Stomach (tissue), 9 donors: Measurements from ENCODE around the gene OXER1. TPM values are rescaled to one million over a fixed set of nuclear protein-coding genes. Genes with fewer than 3 reads are reported as not detected.

Experiments used
- DNase-seq, 2 donors: peaks; one replicate each; pipeline versions ENCODE4 v3.0.0 to v3.0.0-alpha.2; 2013 to 2019
- H3K27ac ChIP-seq, 5 donors: fragments of 200-600 bp in 4 of 5; sonication (generic) in 4 of 5; one replicate each; pipeline ENCODE4 v1.5.1; 2013 to 2019; ENCODE audit warnings: mild to moderate bottlenecking in 1 of 5, moderate library complexity in 1 of 5
- H3K27me3 ChIP-seq, 3 donors: fragments of 200-600 bp; sonication (generic); one replicate each; pipeline ENCODE4 v1.5.1; 2017 to 2019; ENCODE audit warnings: mixed run types in 1 of 3
- H3K36me3 ChIP-seq, 4 donors: fragments of 200-600 bp; sonication (generic); 1 replicate in 3 of 4; 2 replicates in 1 of 4; pipeline ENCODE4 v1.5.1; 2016 to 2019
- H3K4me1 ChIP-seq, 4 donors: fragments of 200-600 bp; sonication (generic); one replicate each; pipeline ENCODE4 v1.5.1; 2016 to 2019
- H3K4me3 ChIP-seq, 4 donors: fragments of 200-600 bp; sonication (generic) in 3 of 4; one replicate each; pipeline ENCODE4 v1.5.1; 2016 to 2019; ENCODE audit warnings: mild to moderate bottlenecking in 1 of 4
- H3K9me3 ChIP-seq, 4 donors: fragments of 200-600 bp; sonication (generic); one replicate each; pipeline ENCODE4 v1.5.1; 2016 to 2019
- EP300 ChIP-seq: sonication (generic); formaldehyde crosslinking; IDR thresholded peaks from one replicate; pipeline ENCODE4 v1.6.1; 2017; ENCODE audit warnings: antibody characterized with exemption
- POLR2A ChIP-seq, 4 donors: fragments of 450-650 bp; IDR thresholded peaks; one replicate each; pipeline ENCODE4 v1.6.1; 2016; ENCODE audit warnings: antibody characterized with exemption in 4 of 4, control low read depth in 2 of 4, mild to moderate bottlenecking in 1 of 4, moderate library complexity in 1 of 4
- POLR2AphosphoS5 ChIP-seq, 3 donors: sonication (generic); formaldehyde crosslinking; IDR thresholded peaks; one replicate each; pipeline ENCODE4 v1.6.1; 2016; ENCODE audit warnings: antibody characterized with exemption in 3 of 3
- WGBS, 5 donors: extraction: QIAGEN DNeasy Blood & Tissue Kit in 3 of 5; methylation state at CpG; one replicate each; pipeline versions ENCODE4 v1.1.5 to v1.1.7; 2013 to 2018; 5-methylcytosine and 5-hydroxymethylcytosine counted together
- intact Hi-C: fragments of 100-400 bp; cut with DNase I; formaldehyde crosslinking; loops from one replicate; pipeline ENCODE4 v1.15.1; 2023; ENCODE audit warnings: low total_unique reads
- polyA plus RNA-seq, 3 donors: library from polyadenylated mRNA; stranded (reverse); fragments of 200-250 nt; gene quantifications; one replicate each; pipeline ENCODE4 v1.2.3, GENCODE V29; 2013
- total RNA-seq, 5 donors: library from RNA; depleted of rRNA; stranded (reverse); fragments of >200 nt; gene quantifications; one replicate each; pipeline versions ENCODE4 v1.1.0 to v1.2.3, GENCODE V29; 2014 to 2016
- TF ChIP-seq, protein P1 (sequence below), 7 experiments: fragments of 450-650 bp in 4 of 7; fragments of 200-600 bp in 3 of 7; sonication (generic) in 3 of 7; IDR thresholded peaks; one replicate each; pipeline ENCODE4 v1.5.1; 2016 to 2019; ENCODE audit warnings: antibody characterized with exemption in 7 of 7, control low read depth in 2 of 7, mild to moderate bottlenecking in 1 of 7
- donor health status: healthy with polysubstance abuse.
- donor health status: Bipolar disorder and iron deficiency.
- donor health status: healthy.

The OXER1 gene
- total and polyA plus RNA-seq, 8 donors, result 0.46 to 7.8 (median 1.5) TPM; not detected in 2

DNA sequence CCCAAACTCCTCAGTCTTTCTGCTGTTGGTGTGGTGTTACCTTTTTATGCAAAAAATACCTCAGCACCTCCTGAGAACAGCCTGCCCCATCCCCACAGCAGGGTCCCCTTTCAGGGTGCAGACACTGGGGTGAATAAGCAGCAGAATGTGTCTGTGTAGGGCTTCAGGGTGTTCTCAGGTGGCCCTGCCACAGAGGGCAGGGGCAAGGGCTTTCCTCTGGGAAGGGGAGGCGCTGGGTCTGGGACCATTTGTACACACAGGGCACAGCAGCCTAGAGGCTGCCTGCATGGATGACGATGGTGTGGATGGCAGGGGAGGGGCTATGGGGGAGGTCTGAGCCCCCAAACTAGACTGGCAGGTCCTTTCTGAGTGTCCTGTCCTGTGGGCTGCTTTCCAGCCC is 25.8 kb upstream of the OXER1 start:
- 82 to 100% (median 92%) methylated on average over 2 of the region's 2 CpGs for WGBS, 5 donors
- Histone ChIP-seq H3K4me1 (peaks cover 10 to 45% (median 35%) of the 10 kb centered on the region in 4 donors), H3K27ac (peak overlapping the region in 2 of 5 donors; percentile 18 to 24), H3K36me3 (no peaks in the 10 kb centered on the region), H3K4me3 (no peak overlapping the region), H3K9me3 (no peaks in the 10 kb centered on the region), H3K27me3 (peaks cover 0 to 14% (median 13%) of the 10 kb centered on the region in 3 donors)
- TF ChIP-seq, protein P1, sequence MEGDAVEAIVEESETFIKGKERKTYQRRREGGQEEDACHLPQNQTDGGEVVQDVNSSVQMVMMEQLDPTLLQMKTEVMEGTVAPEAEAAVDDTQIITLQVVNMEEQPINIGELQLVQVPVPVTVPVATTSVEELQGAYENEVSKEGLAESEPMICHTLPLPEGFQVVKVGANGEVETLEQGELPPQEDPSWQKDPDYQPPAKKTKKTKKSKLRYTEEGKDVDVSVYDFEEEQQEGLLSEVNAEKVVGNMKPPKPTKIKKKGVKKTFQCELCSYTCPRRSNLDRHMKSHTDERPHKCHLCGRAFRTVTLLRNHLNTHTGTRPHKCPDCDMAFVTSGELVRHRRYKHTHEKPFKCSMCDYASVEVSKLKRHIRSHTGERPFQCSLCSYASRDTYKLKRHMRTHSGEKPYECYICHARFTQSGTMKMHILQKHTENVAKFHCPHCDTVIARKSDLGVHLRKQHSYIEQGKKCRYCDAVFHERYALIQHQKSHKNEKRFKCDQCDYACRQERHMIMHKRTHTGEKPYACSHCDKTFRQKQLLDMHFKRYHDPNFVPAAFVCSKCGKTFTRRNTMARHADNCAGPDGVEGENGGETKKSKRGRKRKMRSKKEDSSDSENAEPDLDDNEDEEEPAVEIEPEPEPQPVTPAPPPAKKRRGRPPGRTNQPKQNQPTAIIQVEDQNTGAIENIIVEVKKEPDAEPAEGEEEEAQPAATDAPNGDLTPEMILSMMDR (IDR thresholded peaks at IDR 0.05), result no peak
- TF ChIP-seq POLR2AphosphoS5 (IDR thresholded peaks at IDR 0.05), result no peak
- TF ChIP-seq EP300, result no peak
- TF ChIP-seq POLR2A (IDR thresholded peaks at IDR 0.05), result no peak
- DNase-seq, result peak in 1 of 2 donors; percentile 0
- intact Hi-C loops, result no loop called here

GRCh38 chr2:42788882-42789281 is 24.9 kb upstream of the OXER1 start:
- WGBS, 5 donors, result 63 to 80% (median 66%) methylated on average over 3 to 4 of the region's 4 CpGs

DNA sequence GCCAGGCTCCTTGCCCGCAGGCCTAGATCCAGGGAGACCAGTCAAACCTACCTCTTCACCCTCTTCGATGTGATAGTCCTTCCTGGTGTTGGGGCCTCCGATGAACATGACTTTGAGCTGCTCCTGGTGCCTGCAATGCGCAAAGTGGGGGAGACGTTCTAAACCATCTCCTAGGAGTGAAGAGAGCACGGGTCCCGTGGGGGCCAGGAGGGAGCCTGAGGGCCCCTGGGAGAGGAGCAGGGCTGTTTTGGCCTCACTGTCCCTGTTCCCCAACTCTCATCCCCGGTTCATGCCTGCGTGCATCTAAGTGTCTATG is 24.5 kb upstream of the OXER1 start:
- no peak overlapping the region for H3K4me3 ChIP-seq
- peaks cover 10 to 34% (median 26%) of the 10 kb centered on the region in 4 donors for H3K4me1 ChIP-seq
- intact Hi-C loops, result no loop called here
- no peak for TF ChIP-seq POLR2A (IDR thresholded peaks at IDR 0.05)
- TF ChIP-seq, protein P1 (IDR thresholded peaks at IDR 0.05), result no peak
- H3K36me3 ChIP-seq, result peaks cover 0 to 2% (median 0%) of the 10 kb centered on the region in 4 donors
- peak overlapping the region in 1 of 5 donors; percentile 32 for H3K27ac ChIP-seq
- WGBS, 5 donors, result 74 to 82% (median 77%) methylated on average over 9 of the region's 9 CpGs
- H3K27me3 ChIP-seq, result peaks cover 0 to 14% (median 13%) of the 10 kb centered on the region in 3 donors
- no peaks in the 10 kb centered on the region for H3K9me3 ChIP-seq
- DNase-seq, result peak in 1 of 2 donors; percentile 2

More at GRCh38 chr2:42788882-42789281, 24.9 kb upstream of the OXER1 start:
- peak overlapping the region in 1 of 5 donors; percentile 32 for H3K27ac ChIP-seq
- TF ChIP-seq EP300, result no peak
- TF ChIP-seq, protein P1 (IDR thresholded peaks at IDR 0.05), result no peak
- no peak for TF ChIP-seq POLR2A (IDR thresholded peaks at IDR 0.05)
- TF ChIP-seq POLR2AphosphoS5 (IDR thresholded peaks at IDR 0.05), result no peak
- H3K27me3 ChIP-seq, result peaks cover 0 to 14% (median 13%) of the 10 kb centered on the region in 3 donors
- H3K9me3 ChIP-seq, result no peaks in the 10 kb centered on the region
- peaks cover 10 to 38% (median 30%) of the 10 kb centered on the region in 4 donors for H3K4me1 ChIP-seq
- peak in 1 of 2 donors; percentile 1 for DNase-seq
- intact Hi-C loops, result no loop called here
- H3K4me3 ChIP-seq, result no peak overlapping the region
- H3K36me3 ChIP-seq, result no peaks in the 10 kb centered on the region

DNA sequence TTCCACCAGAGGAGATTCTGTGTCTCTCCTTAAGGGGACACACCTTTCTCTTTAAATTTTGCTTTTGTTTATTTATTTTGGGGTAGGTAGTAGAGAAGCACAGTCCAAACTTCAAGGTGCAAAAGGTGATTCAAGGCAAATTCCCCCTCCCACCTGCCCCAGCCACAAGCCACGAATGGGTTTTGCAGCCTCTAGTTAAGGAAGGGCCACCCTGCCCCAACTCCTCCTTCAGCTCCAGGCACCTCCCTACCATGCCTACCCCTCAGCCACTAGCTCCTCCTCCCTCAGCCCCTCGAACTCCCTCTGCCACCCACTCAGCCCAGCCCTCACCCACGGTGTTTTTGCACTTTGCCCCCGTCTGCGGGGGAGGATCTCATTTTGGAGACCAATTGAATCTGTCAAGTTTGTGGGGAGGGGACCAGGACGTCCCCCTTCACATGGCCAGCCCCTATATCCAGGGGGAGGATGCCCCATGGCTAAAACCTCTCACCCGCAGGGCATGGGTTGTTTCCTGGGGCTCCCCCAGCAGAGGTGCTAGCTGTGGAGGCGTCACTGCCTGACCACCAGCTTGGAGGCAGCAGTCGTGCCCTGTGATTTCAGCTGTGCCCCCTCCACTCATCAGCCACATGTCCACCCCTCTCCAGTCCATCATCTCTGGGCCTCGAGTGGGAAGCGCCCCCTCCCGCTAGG is 24.0 kb upstream of the OXER1 start:
- Histone ChIP-seq H3K9me3 (no peaks in the 10 kb centered on the region), H3K27ac (peak overlapping the region in 1 of 5 donors; percentile 56), H3K4me1 (peaks cover 10 to 29% (median 21%) of the 10 kb centered on the region in 4 donors), H3K4me3 (no peak overlapping the region), H3K27me3 (peaks cover 0 to 8% (median 8%) of the 10 kb centered on the region in 3 donors), H3K36me3 (peaks cover 0 to 7% (median 0%) of the 10 kb centered on the region in 4 donors)
- intact Hi-C loops, result no loop called here
- peak in 1 of 2 donors; percentile 3 for DNase-seq
- TF ChIP-seq EP300 (no peak), POLR2AphosphoS5 (IDR thresholded peaks at IDR 0.05) (no peak), POLR2A (IDR thresholded peaks at IDR 0.05) (no peak)
- TF ChIP-seq, protein P1 (IDR thresholded peaks at IDR 0.05), result no peak
- 65 to 86% (median 76%) methylated on average over 11 to 12 of the region's 12 CpGs for WGBS, 5 donors
